SK-N-SH treated with all-trans-retinoic acid at 6 μM for 48 hours (cell line): Measurements from ENCODE around the gene CHFR.

Experiments
- ARNTL ChIP-seq: fragments of 450-650 bp; formaldehyde crosslinking; IDR thresholded peaks from 2 replicates; pipeline ENCODE4 v1.5.0; 2020; ENCODE audit warnings: low read depth, mild to moderate bottlenecking, moderate library complexity, borderline replicate concordance
- POU6F1 ChIP-seq: fragments of 250-450 bp; sonication (Bioruptor Pico); IDR thresholded peaks from 2 replicates; pipeline ENCODE4 v1.8.0; 2021; ENCODE audit warnings: low read depth, mild to moderate bottlenecking, moderate library complexity, borderline replicate concordance
- PPARA ChIP-seq: fragments of 250-450 bp; sonication (Bioruptor Pico); IDR thresholded peaks from 2 replicates; pipeline ENCODE4 v1.5.0; 2020; ENCODE audit warnings: mild to moderate bottlenecking, borderline replicate concordance
- RARB ChIP-seq: fragments of 250-450 bp; sonication (Bioruptor Pico); IDR thresholded peaks from 2 replicates; pipeline ENCODE4 v1.8.0; 2021; ENCODE audit warnings: mild to moderate bottlenecking, moderate library complexity
- TCF4 ChIP-seq: fragments of 250-450 bp; sonication (Bioruptor Pico); IDR thresholded peaks from 2 replicates; pipeline ENCODE4 v1.8.0; 2021; ENCODE audit warnings: mild to moderate bottlenecking, moderate library complexity, borderline replicate concordance
- ZFP30 ChIP-seq: fragments of 450-650 bp; formaldehyde crosslinking; IDR thresholded peaks from 2 replicates; pipeline ENCODE4 v1.5.0; 2022; ENCODE audit warnings: mild to moderate bottlenecking, moderate library complexity

DNA sequence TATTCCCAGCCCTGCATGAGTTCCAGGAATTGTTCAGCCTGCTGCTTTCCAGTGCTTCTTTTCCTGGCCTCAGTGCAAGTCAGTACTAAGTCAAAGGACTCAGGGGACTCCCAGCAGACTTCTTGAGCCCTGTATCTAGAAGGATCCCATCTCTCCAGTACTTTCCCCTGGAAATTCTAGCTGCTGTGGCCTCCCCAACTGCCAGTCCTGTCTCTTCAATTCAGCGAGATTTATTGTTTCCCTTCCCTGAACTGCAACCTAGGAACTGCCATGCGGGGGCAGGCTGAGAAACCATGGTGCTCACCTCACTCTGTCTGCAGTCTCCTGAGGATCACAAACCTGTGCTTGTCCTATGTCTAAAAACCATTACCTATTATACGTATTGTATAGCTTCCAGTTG lies 37.0 kb upstream of the CHFR start:
- TF ChIP-seq ZFP30 (CRISPR knock-in tag) (no peak), ARNTL (CRISPR knock-in tag) (no peak), POU6F1 (no peak), TCF4 (CRISPR knock-in tag) (no peak), PPARA (CRISPR knock-in tag) (no peak), RARB (CRISPR knock-in tag) (no peak)
